Testis (tissue), 2 donors: ENCODE results near the gene USP32.

Experiments
- POLR2A ChIP-seq: fragments of 450-650 bp; IDR thresholded peaks from one replicate; pipeline ENCODE4 v1.6.1; 2017; ENCODE audit warnings: antibody characterized with exemption, mild to moderate bottlenecking, moderate library complexity
- TF ChIP-seq, protein P1 (sequence below), 3 experiments: fragments of 450-650 bp in 2 of 3; fragments of 200-600 bp in 1 of 3; sonication (generic) in 1 of 3; IDR thresholded peaks; one replicate each; pipeline ENCODE4 v1.5.1; 2016 to 2019; ENCODE audit warnings: antibody characterized with exemption in 3 of 3, mild to moderate bottlenecking in 2 of 3, moderate library complexity in 1 of 3

DNA sequence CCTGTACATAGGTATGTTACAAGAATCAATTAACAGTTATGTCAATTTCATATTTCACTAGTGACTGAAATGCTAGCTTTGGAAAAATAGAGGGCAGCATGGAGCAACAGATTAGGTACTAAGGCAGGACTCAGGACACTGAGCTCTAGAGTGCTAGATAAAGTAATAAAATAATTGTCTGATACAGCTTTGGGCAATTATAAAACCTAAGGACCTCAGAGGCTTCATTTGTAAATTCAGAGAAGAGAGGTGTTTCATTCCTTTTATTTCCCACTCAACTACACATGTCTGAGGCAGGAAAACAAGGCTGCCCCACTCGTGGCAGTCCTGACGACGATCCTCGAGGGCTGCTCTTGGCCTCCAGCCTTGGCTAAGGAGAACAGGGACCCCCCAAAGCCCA, 160.7 kb downstream of the USP32 start:
- TF ChIP-seq, protein P1, sequence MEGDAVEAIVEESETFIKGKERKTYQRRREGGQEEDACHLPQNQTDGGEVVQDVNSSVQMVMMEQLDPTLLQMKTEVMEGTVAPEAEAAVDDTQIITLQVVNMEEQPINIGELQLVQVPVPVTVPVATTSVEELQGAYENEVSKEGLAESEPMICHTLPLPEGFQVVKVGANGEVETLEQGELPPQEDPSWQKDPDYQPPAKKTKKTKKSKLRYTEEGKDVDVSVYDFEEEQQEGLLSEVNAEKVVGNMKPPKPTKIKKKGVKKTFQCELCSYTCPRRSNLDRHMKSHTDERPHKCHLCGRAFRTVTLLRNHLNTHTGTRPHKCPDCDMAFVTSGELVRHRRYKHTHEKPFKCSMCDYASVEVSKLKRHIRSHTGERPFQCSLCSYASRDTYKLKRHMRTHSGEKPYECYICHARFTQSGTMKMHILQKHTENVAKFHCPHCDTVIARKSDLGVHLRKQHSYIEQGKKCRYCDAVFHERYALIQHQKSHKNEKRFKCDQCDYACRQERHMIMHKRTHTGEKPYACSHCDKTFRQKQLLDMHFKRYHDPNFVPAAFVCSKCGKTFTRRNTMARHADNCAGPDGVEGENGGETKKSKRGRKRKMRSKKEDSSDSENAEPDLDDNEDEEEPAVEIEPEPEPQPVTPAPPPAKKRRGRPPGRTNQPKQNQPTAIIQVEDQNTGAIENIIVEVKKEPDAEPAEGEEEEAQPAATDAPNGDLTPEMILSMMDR (IDR thresholded peaks at IDR 0.05) = peak in 1 of 3 experiments; percentile 28
- no peak for TF ChIP-seq POLR2A
